H1 (cell line): ENCODE measurements around the gene TMEM203. TPM values are rescaled to one million over a fixed set of nuclear protein-coding genes. Genes with fewer than 3 reads are reported as not detected.
A peak's percentile ranks its signal among the peaks of the same experiment; 100 is the strongest.

Experiments
- CHD1 ChIP-seq: IDR thresholded peaks from 2 replicates; pipeline ENCODE4 v1.6.1; 2012; ENCODE audit warnings: low read depth, low read length, improper control_type of control experiment
- CREB1 ChIP-seq: IDR thresholded peaks from 2 replicates; pipeline ENCODE4 v1.6.1; 2012; ENCODE audit warnings: inconsistent platforms
- GTF2F1 ChIP-seq: IDR thresholded peaks from 2 replicates; pipeline ENCODE4 v1.6.1; 2012; ENCODE audit warnings: low read depth, low read length, improper control_type of control experiment, borderline replicate concordance
- MAFK ChIP-seq: IDR thresholded peaks from 2 replicates; pipeline ENCODE4 v1.6.1; 2012; ENCODE audit warnings: low read depth, mild to moderate bottlenecking, improper control_type of control experiment, low read length
- POLR2A ChIP-seq, 2 experiments: IDR thresholded peaks; 1 replicate in 1 of 2; 2 replicates in 1 of 2; pipeline ENCODE4 v1.6.1; 2011; ENCODE audit warnings: low read depth in 2 of 2, low read length in 2 of 2, mild to moderate bottlenecking in 2 of 2; ENCODE audit errors: control extremely low read depth in 1 of 2
- RBBP5 ChIP-seq: IDR thresholded peaks from 2 replicates; pipeline ENCODE4 v1.7.1; 2012; ENCODE audit warnings: low read depth, mild to moderate bottlenecking, inconsistent platforms, low read length, moderate library complexity, borderline replicate concordance
- SIX5 ChIP-seq: IDR thresholded peaks from 2 replicates; pipeline ENCODE4 v1.6.1; 2011; ENCODE audit warnings: mild to moderate bottlenecking, low read depth, low read length
- SP1 ChIP-seq: IDR thresholded peaks from 2 replicates; pipeline ENCODE4 v1.6.1; 2011; ENCODE audit warnings: low read depth, low read length
- TBP ChIP-seq: IDR thresholded peaks from 2 replicates; pipeline ENCODE4 v1.6.1; 2011; ENCODE audit warnings: low read depth, low read length, improper control_type of control experiment
- TEAD4 ChIP-seq: IDR thresholded peaks from 2 replicates; pipeline ENCODE4 v1.6.1; 2012; ENCODE audit warnings: low read depth, low read length, inconsistent platforms, mixed read lengths
- polyA plus RNA-seq, 7 experiments: library from polyadenylated mRNA; depleted of rRNA in 3 of 7; stranded (reverse) in 5 of 7; unstranded in 2 of 7; fragments of >200 nt in 5 of 7; fragments of 200-250 nt in 2 of 7; gene quantifications; 1 replicate in 5 of 7; 2 replicates in 1 of 7; 4 replicates in 1 of 7; pipeline versions ENCODE4 v1.2.1 to v1.2.3, GENCODE V29; 2011 to 2013; ENCODE audit warnings: missing spikeins in 2 of 7, mixed read lengths in 2 of 7
- total RNA-seq: library from RNA; stranded (reverse); fragmentation: NEBNext Ultra II Directional; extraction: Animal tissue kit (Norgen Biotek cat#: 25700); gene quantifications from 2 replicates; pipeline ENCODE4 v1.2.1, GENCODE V29; 2021

Gene TMEM203
- total and polyA plus RNA-seq, 2 of the 8 experiments (the other 6 are each of a cell fraction or from before 2014, with no cell fraction given) = 44.1 to 57.1 TPM

DNA sequence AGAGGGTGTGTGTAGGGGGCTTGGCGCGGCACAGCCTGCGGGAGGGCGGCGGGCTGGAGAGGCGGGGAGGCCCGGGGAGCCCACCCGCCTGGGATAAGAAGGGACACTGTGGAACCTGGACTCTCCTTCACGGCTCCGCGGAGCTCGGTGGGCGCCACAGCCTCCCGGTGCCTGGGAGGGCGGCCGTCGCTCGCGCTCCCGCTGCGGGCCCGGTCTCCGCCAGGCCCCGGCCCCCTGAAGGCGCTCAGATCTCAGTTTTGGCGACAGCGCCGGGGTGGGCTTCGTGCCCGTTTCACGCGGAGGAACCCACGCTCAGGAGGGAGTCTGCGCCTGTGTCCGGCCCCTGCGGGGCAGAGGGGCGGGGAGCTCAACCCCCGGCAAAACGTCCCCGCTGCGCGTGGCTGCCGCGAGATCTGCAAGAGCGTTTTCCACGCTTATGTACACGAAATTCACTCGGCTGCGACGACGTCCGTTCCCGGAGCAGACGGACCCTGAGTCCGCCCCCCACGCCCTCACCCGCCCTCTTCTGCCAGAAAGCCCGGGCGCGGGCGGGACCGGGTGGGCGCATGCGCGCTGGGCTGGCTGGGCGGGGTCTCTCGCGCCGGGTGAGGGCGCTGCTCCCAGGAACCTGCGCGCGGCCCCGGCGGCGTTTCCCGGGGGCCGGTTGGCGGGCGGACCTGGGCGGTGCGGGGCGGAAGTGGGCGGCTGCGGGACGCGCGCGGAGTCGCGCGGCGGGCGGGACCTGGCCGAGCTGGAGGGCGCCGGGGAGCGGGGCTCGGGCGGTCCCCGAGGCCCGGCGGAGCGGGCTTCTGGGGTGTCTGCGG is 49.4 kb upstream of the TMEM203 start, which contains the start of gene NELFB (continued):
- TF ChIP-seq POLR2A (IDR thresholded peaks at IDR 0.05; ENCODE audit: control extremely low read depth in 1 of 2, low read depth in 2 of 2, low read length in 2 of 2) = peak in 1 of 2 experiments; percentile 43; a peak in 1 of 3 replicates
- no peak for TF ChIP-seq TEAD4
- peak; percentile 38; the same call in 1 of the 2 replicates for TF ChIP-seq TBP
- TF ChIP-seq CREB1 = 0 out of 2 replicates have a peak, but pooled peaks have one; percentile 23
- no peak for TF ChIP-seq GTF2F1
- peak; percentile 32; the same call in 1 of the 2 replicates for TF ChIP-seq RBBP5
- no peak for TF ChIP-seq CHD1
- no peak for TF ChIP-seq SP1
- TF ChIP-seq MAFK = no peak
- no peak; the same call in 1 of the 2 replicates for TF ChIP-seq SIX5
